CMK (cell line): ENCODE measurements around the gene KLHL25.
"Not testable (repeated sequence)": the region's sequence is repeated elsewhere in the genome, so short reads cannot be mapped to it uniquely, and the experiment has no call there.

Experiments
- DNase-seq: peaks from one replicate; pipeline ENCODE4 v3.0.0-alpha.2; 2010; ENCODE audit warnings: low read depth

KLHL25 gene, protein sequence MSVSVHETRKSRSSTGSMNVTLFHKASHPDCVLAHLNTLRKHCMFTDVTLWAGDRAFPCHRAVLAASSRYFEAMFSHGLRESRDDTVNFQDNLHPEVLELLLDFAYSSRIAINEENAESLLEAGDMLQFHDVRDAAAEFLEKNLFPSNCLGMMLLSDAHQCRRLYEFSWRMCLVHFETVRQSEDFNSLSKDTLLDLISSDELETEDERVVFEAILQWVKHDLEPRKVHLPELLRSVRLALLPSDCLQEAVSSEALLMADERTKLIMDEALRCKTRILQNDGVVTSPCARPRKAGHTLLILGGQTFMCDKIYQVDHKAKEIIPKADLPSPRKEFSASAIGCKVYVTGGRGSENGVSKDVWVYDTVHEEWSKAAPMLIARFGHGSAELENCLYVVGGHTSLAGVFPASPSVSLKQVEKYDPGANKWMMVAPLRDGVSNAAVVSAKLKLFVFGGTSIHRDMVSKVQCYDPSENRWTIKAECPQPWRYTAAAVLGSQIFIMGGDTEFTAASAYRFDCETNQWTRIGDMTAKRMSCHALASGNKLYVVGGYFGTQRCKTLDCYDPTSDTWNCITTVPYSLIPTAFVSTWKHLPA

DNA sequence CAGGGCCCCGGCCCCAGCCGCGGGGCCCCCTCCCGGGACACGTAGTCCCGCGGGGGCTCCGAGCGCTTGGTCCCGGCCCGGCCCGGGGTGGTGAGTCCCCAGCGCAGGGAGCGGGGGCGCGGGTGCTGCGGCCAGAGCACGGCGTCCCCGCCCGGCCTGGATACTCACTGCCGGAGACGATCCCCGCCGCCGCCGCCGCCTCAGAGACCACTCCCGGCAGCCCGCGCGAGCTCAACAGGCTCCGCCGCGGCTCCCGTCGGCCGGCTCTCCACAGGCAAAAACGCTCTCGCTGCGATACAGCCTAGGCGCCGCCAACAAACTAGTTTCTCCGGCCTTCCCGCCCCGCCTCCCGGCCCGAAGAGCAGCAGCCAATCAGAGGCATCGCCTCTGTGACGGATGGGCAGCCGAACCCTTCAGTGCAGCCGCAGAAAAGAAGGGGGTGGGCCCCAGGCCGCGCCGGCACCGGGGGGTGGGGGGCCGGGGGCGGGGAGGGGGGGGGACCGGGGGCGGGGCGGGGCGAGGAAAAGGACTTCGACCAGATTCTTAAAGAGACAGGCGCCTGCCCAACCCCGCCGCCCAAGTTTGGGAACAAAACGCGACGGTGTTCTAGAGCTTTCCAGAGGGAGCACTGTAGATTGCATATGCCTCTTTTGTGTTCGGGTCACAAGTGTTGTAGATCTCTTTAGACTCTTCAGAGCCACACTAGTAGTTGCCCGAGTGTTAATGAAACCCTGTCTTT lies at the start of gene KLHL25:
Gene KLHL25, minus strand, starts transcription at position 328 of the 739 bp plus-strand sequence. CDS start 25,115 bp downstream, outside the sequence.
- peak; percentile 78 for DNase-seq

GRCh38 chr15:85840802-85841152 lies 46.1 kb upstream of the KLHL25 start:
- no peak for DNase-seq

- peak; percentile 43 for DNase-seq
Observed at GRCh38 chr15:85840079-85840801, 45.5 kb upstream of the KLHL25 start.

DNA sequence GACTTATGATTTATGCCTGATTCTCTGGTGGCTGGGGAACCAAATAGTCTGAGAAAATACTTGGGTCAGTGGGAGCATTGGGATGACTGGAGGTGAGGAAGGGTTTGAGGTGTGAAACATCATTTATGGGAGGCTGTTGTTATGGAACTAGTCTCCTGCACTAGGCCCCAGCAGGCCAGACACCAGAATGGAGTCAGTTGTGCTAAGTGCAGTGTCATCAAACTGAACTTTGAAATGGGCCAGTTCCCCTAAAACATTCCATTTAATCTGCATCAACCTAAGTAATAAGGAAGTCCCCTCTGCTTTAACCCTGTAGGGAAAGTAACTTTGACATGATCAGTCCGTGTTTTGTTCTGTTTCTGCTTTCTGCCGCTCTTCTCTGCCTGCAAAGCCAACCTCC lies 44.9 kb upstream of the KLHL25 start:
- no peak for DNase-seq

DNA sequence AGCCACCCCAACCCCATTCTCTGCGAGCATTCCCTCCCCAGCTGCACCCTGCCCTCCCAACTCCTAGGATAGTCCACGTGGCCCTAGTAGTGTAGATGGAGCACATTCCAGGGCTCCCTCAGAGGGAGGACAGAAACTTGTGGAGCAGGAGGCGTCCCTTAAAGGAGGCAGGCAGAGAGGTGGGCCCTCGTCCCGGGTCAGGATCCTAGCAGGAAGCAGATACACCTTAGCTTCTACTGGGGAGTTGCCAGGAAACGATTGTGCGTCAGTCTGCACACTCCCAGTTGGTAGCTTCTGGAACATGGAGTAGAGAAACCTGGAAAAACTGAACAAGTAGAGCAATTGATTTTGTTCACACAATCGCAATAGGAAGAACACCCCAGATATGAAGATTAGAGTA lies 43.9 kb upstream of the KLHL25 start:
- DNase-seq: no peak

DNA sequence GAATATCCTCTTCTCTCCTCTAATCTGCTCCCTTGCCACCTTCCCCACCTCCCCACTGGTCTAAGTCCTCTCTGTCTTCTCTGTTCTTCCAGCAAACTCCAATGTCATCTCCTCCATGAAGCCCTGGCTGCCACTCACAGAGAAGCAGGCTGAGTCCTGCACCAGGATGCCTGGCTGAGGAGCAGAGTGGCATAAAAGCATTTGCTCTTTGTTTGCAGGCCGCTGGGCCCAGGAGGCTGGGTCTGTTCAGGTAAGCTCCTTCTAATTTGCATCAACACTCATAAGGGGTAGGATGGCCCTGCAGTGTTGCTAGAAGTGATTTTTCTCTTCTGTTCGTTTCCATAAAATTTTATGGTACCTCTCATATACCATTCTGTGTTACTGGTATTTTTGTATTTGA lies 43.2 kb upstream of the KLHL25 start:
- no peak for DNase-seq

DNA sequence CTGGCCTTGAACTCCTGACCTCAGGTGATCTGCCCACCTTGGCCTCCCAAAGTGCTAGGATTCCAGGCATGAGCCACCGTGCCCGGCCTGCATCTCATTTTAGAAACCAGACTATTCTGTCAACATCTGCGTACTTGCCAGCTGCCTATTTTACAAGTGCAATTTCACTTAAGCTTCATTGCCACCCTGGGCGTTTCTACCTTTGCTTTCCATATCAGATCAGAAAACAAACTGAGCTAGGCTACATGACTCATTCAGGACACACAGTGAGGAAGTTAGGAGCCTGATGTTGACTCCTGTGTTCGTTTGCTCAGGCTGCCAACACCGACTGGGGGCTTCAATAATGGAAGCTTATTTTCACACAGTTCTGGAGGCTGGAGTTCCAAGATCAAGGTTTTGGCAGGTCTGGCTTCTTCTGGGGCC lies 42.3 kb upstream of the KLHL25 start:
- no peak for DNase-seq

DNA sequence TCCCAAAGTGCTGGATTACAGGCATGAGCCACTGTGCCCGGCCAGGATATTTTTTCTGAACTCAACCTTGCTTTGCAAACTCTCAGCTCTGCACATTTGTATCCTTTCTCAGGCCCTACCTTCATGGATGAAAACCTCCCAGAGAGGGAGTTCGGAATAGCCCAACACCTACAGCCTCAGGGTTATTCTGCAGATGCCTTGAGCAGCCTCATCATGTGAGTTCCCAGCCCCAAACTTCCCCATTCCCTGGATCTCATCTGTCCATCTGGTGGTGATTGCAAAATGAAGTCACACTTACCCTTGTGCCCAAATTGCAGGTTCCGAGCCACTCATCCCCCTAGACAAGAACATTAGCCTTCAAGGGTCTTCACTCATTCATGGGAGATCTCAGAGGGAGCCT lies 39.9 kb upstream of the KLHL25 start:
- DNase-seq: no peak

GRCh38 chr15:85832394-85832793 lies 37.7 kb upstream of the KLHL25 start:
- no peak for DNase-seq

- DNase-seq: peak; percentile 3
Observed at GRCh38 chr15:85831415-85832113, 36.8 kb upstream of the KLHL25 start.

GRCh38 chr15:85829754-85830153 lies 35.0 kb upstream of the KLHL25 start:
- not testable (repeated sequence) for DNase-seq

- no peak for DNase-seq
Observed at GRCh38 chr15:85828874-85829273, 34.1 kb upstream of the KLHL25 start.

- no peak for DNase-seq
Observed at GRCh38 chr15:85828126-85828525, 33.4 kb upstream of the KLHL25 start.

DNA sequence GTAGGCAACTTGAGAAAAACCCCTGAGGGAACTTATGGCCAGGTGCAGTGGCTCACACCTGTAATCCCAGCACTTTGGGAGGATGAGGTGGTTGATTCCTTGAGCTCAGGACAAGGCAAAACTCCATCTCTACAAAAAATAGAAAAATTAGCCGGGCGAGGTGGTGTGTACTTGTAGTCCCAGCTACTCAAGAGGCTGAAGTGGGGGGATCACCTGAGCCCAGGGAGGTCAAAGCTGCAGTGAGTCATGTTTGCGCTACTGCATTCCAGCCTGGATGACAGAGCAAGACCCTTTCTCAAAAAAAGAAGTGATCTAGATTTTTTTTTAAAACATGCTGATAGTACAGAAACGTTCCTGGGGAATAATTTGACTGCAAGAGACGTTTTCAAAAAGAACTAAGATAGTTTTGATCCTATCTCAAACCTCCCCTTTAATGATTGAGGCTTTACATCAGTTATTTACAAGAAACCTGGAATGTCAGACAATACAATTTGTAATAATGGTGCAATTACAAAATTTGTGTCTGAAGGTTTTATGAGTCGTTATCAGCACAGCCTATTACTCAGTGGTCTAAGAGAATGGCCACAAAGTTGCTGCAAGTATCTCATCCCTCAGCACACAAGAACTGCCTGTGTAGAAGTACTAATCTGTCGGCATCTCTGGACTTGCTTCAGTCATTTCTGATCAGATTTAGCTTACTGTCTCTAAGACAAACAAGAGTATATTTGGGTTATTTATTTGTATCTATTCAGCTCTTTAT lies 32.2 kb upstream of the KLHL25 start:
- DNase-seq: no peak

DNA sequence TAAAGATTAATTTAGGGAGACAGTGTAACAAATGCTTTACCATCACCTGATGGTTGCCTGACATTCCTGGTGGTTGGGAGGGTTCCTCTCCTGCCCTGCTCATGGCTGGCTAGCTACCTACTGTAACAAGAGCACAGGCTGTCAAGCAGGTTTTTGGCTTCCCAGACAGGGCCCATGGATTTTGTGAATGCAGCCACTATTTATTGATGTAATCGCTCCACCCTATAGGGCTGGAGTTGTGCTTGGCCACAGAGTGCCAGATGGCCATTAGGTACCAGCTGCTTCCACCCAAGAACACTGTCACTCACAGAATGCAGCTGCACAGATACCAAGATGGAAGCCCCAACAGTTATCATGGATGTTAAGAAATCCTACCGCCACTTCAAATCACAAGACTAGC lies 31.0 kb upstream of the KLHL25 start:
- DNase-seq: no peak

DNA sequence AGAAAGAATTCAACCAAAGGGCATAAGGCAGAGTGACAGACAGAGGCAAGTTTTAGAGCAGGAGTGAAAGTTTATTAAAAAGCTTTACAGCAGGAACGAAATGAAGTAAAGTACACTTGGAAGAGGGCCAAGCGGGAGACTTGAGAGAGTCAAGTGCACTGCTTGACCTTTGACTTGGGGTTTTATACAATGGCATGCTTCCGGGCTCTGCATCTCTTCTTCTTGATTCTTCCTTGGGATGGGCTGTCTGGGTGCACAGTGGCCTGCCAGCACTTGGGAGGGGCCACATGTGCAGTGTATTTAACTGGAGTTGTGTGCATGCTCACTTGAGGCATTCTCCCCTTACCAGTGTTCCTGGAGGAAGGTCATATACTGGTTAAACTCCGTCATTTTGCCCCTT lies 30.4 kb upstream of the KLHL25 start:
- no peak for DNase-seq

- DNase-seq: no peak
Observed at GRCh38 chr15:85821545-85821944, 26.8 kb upstream of the KLHL25 start.

DNA sequence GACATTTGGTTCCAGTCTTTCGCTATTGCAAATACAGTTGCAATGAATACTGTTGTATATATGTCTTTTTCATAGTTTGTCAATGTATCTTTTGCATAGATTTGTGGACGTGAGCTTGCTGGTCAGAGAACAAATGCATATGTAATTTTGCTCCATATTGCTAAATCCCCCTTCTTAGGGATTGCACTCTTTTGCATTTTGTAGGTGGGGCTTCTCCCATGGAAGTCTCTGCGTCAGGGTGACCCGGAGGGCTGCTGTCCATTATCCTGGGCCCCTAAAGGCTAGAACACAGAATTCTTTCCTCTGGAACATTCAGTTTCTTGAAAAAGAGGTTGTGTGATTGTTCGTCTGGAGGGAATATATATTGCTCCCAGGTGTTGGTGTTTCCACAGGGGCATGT lies 25.2 kb upstream of the KLHL25 start:
- no peak for DNase-seq

- DNase-seq: no peak
Observed at GRCh38 chr15:85813234-85813633, 18.5 kb upstream of the KLHL25 start.

GRCh38 chr15:85810075-85810474 lies 15.3 kb upstream of the KLHL25 start:
- DNase-seq: no peak

DNA sequence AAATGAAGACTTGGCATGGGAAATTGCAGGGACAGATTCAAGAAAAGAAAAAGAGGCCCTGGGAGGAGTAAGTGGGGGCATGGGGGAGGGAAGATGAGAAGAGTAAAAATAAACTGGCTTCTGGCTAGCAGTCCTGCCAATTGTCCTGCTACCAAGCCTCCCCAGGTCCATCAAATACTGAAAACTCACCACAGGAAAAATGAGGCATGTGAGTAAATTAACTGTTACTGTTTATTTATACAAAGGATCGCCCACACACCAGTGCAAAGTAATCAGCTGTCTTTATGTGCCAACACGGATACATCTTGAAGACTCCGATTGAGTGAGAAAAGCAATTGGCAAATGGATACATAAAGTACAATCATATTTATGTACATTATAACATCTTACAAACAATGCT lies 10.7 kb upstream of the KLHL25 start:
- no peak for DNase-seq
